H4 (cell line): ENCODE data around the gene LYSMD1. TPM values are rescaled to one million over a fixed set of nuclear protein-coding genes. Genes with fewer than 3 reads are reported as not detected.
"Not testable (repeated sequence)": the region's sequence is repeated elsewhere in the genome, so short reads cannot be mapped to it uniquely, and the experiment has no call there.

Source experiments
- DNase-seq: peaks from one replicate; pipeline ENCODE4 v3.0.0-alpha.2; 2015; ENCODE audit warnings: low spot score
- total RNA-seq: library from RNA; depleted of rRNA; stranded (reverse); fragments of >200 nt; shearing (Covaris generic); gene quantifications from 2 replicates; pipeline ENCODE4 v1.2.3, GENCODE V29; 2014; rRNA removed

The LYSMD1 gene
- total RNA-seq = 5.4 and 7.2 TPM in 2 replicates

- DNase-seq = peak; percentile 98
These were observed at the start of gene LYSMD1, which contains the start of gene SCNM1 for GRCh38 chr1:151165738-151166504. Gene LYSMD1, minus strand, starts transcription at chr1:151165902. Its CDS starts 644 bp downstream, at chr1:151165258. Gene SCNM1, plus strand, starts transcription at chr1:151166144. Its CDS starts 9 bp downstream, at chr1:151166153.

- no peak for DNase-seq
These were observed 47.9 kb upstream of the LYSMD1 start for GRCh38 chr1:151213560-151213959.

- DNase-seq = no peak
These were observed 46.4 kb upstream of the LYSMD1 start for GRCh38 chr1:151211972-151212705.

- DNase-seq = peak; percentile 39
These were observed 45.1 kb upstream of the LYSMD1 start for GRCh38 chr1:151210830-151211229.

- not testable (repeated sequence) for DNase-seq
These were observed 39.8 kb upstream of the LYSMD1 start for GRCh38 chr1:151205381-151205965.

- DNase-seq = peak; percentile 26
These were observed 34.3 kb upstream of the LYSMD1 start for GRCh38 chr1:151199873-151200581.

- DNase-seq = peak; percentile 97
These were observed 32.8 kb upstream of the LYSMD1 start, which contains the start of gene PIP5K1A for GRCh38 chr1:151198254-151199127. Gene PIP5K1A, plus strand, starts transcription at chr1:151198552. Its CDS starts 445 bp downstream, at chr1:151198997.

- no peak for DNase-seq
These were observed 32.2 kb upstream of the LYSMD1 start for GRCh38 chr1:151197863-151198253.

- DNase-seq = peak; percentile 87
These were observed 30.6 kb upstream of the LYSMD1 start for GRCh38 chr1:151196292-151196800.

GRCh38 chr1:151194894-151195594 lies 29.3 kb upstream of the LYSMD1 start:
- peak; percentile 94 for DNase-seq

GRCh38 chr1:151193856-151194255 lies 28.2 kb upstream of the LYSMD1 start:
- DNase-seq = no peak

- DNase-seq = no peak
These were observed 27.6 kb upstream of the LYSMD1 start for GRCh38 chr1:151193304-151193703.

GRCh38 chr1:151192047-151192446 lies 26.3 kb upstream of the LYSMD1 start:
- DNase-seq = no peak

GRCh38 chr1:151189637-151190445 lies 24.1 kb upstream of the LYSMD1 start, which contains the start of gene VPS72:
Gene VPS72, minus strand, starts transcription at chr1:151190197. Its CDS starts 76 bp downstream, at chr1:151190121.
- peak; percentile 88 for DNase-seq

GRCh38 chr1:151188667-151189066 lies 23.0 kb upstream of the LYSMD1 start:
- not testable (repeated sequence) for DNase-seq

GRCh38 chr1:151187205-151187604 lies 21.5 kb upstream of the LYSMD1 start:
- no peak for DNase-seq

GRCh38 chr1:151184211-151184610 lies 18.5 kb upstream of the LYSMD1 start:
- DNase-seq = no peak

GRCh38 chr1:151176514-151177045 lies 10.9 kb upstream of the LYSMD1 start:
- DNase-seq = no peak

- DNase-seq = no peak
These were observed 10.2 kb upstream of the LYSMD1 start, which contains the start of gene TMOD4 for GRCh38 chr1:151175863-151176262. Gene TMOD4, minus strand, starts transcription at chr1:151175981. Its CDS starts 1,106 bp downstream, at chr1:151174875.
